HepG2 (cell line): Measurements from ENCODE around the gene POGK. TPM values are rescaled to one million over a fixed set of nuclear protein-coding genes. Genes with fewer than 3 reads are reported as not detected.

Experiments used
- ATF2 ChIP-seq: sonication (generic); formaldehyde crosslinking; IDR thresholded peaks from 2 replicates; pipeline ENCODE4 v1.4.0; 2020; ENCODE audit warnings: missing genetic modification reagents
- DMAP1 ChIP-seq: IDR thresholded peaks from 2 replicates; pipeline ENCODE4 v1.6.1; 2016
- HNF1A ChIP-seq, 2 experiments: sonication (generic) in 1 of 2; formaldehyde crosslinking in 1 of 2; IDR thresholded peaks; 2 replicates each; pipeline versions ENCODE4 v1.4.0 to v1.6.1; 2016 to 2020; ENCODE audit warnings: borderline replicate concordance in 1 of 2, low read depth in 1 of 2, mild to moderate bottlenecking in 1 of 2, missing genetic modification reagents in 1 of 2
- MTERF4 ChIP-seq: sonication (generic); formaldehyde crosslinking; IDR thresholded peaks from 2 replicates; pipeline ENCODE4 v1.8.0; 2023; ENCODE audit warnings: mild to moderate bottlenecking, missing genetic modification reagents
- RNF219 ChIP-seq: sonication (generic); formaldehyde crosslinking; IDR thresholded peaks from 2 replicates; pipeline ENCODE4 v1.5.0; 2020; ENCODE audit warnings: mild to moderate bottlenecking, missing genetic modification reagents
- SNAPC4 ChIP-seq: sonication (generic); formaldehyde crosslinking; IDR thresholded peaks from 2 replicates; pipeline ENCODE4 v1.4.0; 2020; ENCODE audit warnings: mild to moderate bottlenecking, missing genetic modification reagents
- WIZ ChIP-seq: sonication (generic); formaldehyde crosslinking; IDR thresholded peaks from 2 replicates; pipeline ENCODE4 v1.5.1; 2020; ENCODE audit warnings: mild to moderate bottlenecking, missing genetic modification reagents
- ZNF468 ChIP-seq: sonication (generic); formaldehyde crosslinking; IDR thresholded peaks from 2 replicates; pipeline ENCODE4 v1.8.0; 2022; ENCODE audit warnings: mild to moderate bottlenecking, moderate library complexity, missing genetic modification reagents
- polyA plus RNA-seq, 8 experiments: library from polyadenylated mRNA; depleted of rRNA in 3 of 8; stranded (reverse) in 7 of 8; unstranded in 1 of 8; fragments of >200 nt; fragmentation: Illumina TruSeq in 4 of 8; extraction: Trizol in 4 of 8; gene quantifications; 2 replicates each; pipeline versions ENCODE4 v1.2.1 to v1.2.3, GENCODE V29; 2011 to 2016; ENCODE audit warnings: low read depth in 4 of 8, missing spikeins in 1 of 8, mixed read lengths in 1 of 8; ENCODE audit not compliant: insufficient read depth in 1 of 8
- total RNA-seq, 5 experiments: library from RNA; depleted of rRNA; stranded (reverse); fragments of >200 nt; fragmentation: Illumina TruSeq; extraction: Trizol; gene quantifications; 2 replicates each; pipeline ENCODE4 v1.2.3, GENCODE V29; 2016; ENCODE audit warnings: low read depth in 1 of 5

POGK gene
- total and polyA plus RNA-seq, 2 of the 13 experiments (the other 11 are each of a cell fraction or from before 2014, with no cell fraction given), result 4.8 to 16.2 TPM

GRCh38 chr1:166838766-166839599, at the start of gene POGK (continued):
- TF ChIP-seq HNF1A (IDR thresholded peaks at IDR 0.05; ENCODE audit: low read depth) (no peak), HNF1A (CRISPR knock-in tag; IDR thresholded peaks at IDR 0.05; ENCODE audit: borderline replicate concordance) (peak; percentile 24; the same call in 1 of the 2 replicates), MTERF4 (CRISPR knock-in tag) (peak; percentile 98), SNAPC4 (CRISPR knock-in tag) (no peak), DMAP1 (peak; percentile 86), WIZ (CRISPR knock-in tag) (no peak; the same call in 1 of the 2 replicates), ATF2 (CRISPR knock-in tag) (no peak; the same call in 1 of the 2 replicates), RNF219 (CRISPR knock-in tag) (peak; percentile 70; the same call in 1 of the 2 replicates), ZNF468 (CRISPR knock-in tag) (no peak)
